Activated effector memory CD4-positive, alpha-beta T cell treated with anti-CD3 and anti-CD28 coated beads, Interleukin-2, amount 50 U/mL, for 16 hours (primary cell): ENCODE data around the gene GOPC.
A peak's percentile ranks its signal among the peaks of the same experiment; 100 is the strongest.
"Not testable (repeated sequence)": the region's sequence is repeated elsewhere in the genome, so short reads cannot be mapped to it uniquely, and the experiment has no call there.

Experiments
- DNase-seq: peaks from one replicate; pipeline ENCODE4 v3.0.0-alpha.2; 2020

The GOPC gene

DNA sequence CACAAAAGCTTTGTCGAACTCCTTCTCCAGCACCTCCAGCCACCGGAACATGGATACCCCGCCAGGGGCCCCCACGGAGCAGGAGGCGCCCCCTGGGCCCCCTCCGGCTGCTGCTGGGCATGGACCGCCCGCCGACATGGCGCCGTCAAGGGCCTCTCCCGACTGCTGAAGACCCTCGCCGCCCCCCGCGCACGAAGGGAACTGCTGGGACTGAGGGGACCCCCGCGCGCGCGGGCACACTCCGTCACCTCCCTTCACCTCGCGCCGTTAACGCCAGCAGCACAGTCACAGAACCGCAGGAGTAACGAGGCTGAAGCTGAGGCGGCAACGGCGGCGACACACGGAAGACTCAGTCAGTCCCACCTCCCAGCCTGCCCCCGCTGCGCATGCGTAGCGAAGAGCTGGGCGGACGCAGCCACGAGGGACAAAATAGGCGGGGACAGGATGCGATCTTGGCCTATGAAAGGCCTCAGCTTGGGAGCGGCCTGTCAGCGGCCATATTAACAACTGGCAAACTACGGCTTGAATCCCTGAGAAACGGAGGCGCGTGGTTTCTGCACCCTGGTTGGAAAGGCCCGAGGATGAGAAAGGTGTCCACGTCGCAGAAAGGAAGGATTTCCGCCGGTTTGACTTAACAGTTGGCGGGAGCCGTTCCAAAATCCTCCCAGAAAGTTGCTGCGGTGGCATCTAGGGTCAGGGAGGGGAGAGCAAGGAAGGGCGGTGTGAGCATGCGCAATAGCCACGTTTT, at the start of gene GOPC:
Gene GOPC (minus strand): TSS at position 361 of the 748 bp plus-strand sequence. CDS start 223 bp downstream, at position 138.
- peak; percentile 98 for DNase-seq

DNA sequence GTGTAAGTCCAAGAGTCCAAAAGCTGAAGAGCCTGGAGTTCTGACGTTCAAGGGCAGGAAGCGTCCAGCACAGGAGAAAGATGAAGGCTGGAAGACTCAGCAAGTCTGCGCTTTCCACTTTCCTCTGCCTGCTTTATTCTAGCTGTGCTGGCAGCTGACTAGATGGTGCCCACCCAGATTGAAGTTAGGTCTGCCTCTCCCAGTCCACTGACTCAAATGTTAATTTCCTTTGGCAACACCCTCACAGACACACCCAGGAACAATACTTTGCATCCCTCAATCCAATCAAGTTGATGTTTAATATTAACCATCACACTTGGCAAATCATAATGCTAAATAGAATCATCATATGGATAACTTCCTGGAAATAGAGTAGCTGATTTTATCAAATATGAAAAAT, 49.7 kb upstream of the GOPC start:
- DNase-seq = not testable (repeated sequence)

DNA sequence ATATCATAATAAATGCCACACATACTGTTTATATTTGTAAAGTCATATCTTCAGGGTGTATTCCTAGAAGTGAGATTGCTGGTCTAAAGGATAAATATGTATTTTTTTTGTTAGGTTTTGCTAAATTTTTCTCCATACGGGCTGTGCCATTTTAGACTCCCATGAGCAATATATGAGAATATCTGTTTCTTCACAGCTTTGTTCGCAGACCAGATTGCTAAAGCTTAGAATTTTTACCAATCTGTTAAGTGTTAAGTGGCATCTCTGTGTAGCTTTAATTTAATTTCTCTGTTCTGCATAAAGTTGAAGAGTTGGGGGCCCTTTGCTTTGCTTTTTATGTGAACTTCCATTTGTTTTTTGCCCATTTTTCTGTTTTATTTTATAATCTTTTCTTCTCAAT, 40.7 kb upstream of the GOPC start:
- DNase-seq = no peak

DNA sequence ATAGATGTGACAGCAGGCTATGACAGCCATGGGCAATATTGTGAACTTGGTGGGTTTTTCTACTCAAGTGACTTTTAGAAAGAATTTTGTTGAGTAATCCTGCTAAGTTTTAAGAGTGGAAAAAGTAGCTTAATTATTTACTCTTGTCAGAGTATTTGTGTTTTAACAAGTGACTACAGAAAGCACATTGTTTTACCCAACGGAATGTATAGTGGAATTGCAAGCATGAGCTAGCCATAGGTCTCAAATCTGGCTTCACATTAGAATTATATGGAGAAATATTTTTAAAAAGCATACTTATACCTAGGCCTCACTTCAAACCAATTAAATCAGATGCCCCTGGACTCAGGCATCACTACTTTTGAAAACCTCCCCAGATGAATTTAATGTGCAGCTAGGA, 35.5 kb upstream of the GOPC start:
- no peak for DNase-seq

DNA sequence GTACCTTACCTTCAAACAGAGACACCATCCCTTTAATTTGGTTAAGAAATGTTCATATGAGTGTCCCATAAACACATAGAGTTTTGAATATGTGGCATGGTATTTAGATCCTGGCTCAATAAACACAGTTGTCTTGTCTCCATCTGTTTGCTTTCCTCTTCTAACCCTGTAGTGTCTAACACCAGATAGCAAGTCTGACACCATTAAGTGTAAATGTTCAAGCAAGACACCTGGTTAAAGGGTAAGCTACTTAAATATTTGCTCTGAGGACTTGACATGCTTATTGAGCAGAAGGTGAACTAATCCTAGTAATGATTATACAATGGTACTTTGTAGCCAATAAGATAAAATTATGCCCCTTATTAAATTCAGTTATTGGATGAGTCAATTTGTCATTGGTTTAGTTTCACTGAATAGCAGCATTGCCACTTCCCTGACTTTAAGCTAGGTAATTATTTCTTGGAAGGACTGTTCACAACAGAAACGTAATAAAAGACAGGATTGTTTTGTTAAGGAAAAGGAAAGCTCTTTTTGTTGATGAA, 26.9 kb upstream of the GOPC start:
- no peak for DNase-seq

DNA sequence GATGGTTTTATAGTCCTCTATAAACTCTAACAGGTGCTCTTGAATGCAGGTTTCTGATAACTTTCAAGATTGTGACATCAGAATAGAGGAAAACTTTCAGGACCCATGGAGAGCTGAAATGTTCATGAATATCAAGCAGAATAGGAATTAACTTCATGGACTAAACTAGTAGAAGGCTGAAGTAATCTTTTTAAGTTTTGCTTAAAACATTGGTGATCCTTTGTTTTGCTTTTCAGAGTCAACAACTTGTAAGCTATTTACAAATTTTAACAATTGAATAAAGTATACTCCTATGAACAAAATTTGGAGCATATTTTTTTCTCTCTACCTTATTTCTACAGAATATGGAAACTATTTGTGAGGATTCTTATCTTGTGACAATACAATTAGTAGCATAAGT, 25.2 kb upstream of the GOPC start:
- no peak for DNase-seq

- DNase-seq = no peak
Observed at GRCh38 chr6:117624869-117625481, 22.7 kb upstream of the GOPC start.

DNA sequence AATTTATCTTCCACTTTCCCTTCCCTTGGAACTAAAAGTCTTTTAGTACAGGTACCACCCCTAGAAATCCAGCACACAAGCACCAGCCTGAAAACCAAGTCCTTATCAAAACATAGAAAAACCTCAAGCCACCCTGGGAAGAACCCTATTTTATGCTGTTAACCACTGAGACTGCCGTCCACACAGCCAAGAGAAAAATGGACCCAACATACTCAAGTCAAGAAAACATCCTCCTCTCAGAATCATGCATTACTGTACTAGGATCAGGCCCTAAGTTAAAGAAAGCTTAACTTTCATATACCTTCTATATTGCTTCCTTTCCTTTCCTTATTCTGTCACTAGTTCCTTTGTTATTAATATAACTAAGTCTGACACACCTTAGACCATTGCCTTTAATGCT, 16.9 kb upstream of the GOPC start:
- no peak for DNase-seq

DNA sequence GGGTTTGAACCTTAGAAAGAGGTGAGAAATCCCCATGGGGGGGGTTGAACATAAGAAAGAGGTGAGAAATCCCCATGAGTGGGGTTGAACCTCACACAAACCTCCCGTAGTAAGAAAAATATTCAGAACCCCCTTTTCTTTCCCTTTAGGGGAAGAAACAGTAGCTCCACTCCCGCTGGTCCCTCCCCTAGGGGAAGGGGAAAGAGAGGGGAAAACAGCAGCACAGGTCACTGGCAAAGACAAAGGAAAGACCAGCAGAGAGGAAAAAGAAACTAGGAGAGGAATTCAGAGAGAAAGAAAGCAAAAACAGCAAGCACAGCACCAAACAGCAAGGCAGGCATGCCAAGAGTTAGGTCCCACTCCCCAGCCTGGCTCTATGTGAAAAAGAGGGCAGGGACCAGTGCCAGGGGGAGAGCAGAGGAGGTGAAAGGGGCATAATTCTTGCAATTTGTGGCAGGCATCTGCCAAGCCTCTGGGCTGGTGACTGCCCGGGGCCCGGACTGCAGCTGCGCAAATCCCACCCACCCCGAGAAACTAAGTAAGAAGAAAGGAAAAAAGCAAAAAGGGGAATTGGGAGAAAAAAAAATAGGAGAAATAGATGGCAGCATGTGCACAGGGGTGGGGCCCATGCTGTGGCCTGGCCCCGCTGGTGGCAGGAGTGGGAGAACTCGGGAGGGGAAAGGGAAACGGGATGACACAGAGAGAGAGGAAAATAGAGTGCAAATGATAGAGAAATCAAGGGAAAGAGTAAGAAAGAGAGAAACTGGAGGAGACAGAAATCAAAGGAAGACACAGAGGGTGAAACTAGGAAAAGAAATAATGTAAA, 15.1 kb upstream of the GOPC start:
- DNase-seq = peak; percentile 64

- DNase-seq = peak; percentile 81
Observed at GRCh38 chr6:117616391-117617209, 14.3 kb upstream of the GOPC start.

DNA sequence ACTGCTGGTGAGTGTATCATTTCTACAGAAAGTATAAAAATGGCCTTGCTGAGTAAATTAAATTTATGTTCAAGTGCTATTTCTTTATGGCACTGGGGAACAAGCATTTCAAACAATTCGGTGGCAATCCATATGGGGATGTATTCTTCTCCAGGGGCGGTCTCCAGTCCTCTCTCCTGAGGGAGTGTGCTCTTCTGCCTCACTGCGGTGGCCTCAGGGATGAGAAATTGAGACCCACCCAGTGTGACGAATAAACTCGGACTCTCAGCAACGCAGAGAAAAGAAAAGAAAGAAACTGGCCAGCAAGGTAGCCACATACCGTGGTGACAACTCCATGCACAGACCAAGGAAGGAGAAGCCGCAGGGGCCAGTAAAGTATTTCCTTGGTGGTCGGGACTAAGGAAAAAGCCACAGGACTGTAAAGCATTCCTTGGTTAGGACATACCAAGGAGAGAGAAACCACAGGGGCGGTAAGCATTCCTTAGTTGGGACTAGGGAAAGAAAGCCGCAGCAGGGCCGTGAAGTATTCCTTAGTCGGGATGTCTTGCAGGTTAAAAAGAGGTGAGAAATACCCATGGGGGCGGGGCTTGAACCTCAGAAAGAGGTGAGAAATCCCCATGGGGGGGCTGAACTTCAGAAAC, 13.6 kb upstream of the GOPC start:
- DNase-seq = no peak

DNA sequence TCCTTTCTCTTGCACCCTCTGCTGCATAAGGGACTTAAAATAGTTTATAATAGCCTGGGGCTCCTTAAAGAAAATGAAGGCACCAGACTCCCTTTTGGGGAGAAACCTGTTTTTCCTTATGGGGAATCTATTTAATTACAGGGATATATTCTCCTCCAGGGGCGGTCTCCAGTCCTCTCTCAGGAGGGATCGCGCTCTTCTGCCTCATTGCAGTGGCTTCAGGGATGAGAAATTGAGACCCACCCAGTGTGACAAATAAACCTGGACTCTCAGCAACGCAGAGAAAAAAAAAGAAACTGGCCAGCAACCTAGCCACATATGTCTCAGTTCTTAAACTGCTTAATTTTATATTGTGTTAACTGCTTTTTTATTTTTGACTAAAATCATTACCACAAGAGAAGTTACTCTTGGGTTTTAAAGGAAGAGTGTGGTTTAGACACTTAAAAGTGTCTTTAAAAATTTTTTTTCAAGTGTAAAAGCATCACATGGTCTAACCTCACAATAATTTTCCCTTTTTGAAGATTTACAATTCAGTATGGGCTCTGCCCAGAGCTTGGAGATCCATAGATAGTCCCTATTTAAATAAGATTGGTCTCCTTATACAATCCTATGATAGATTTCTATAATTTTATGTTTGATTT, 11.7 kb upstream of the GOPC start:
- no peak for DNase-seq

GRCh38 chr6:117607511-117607910, 5.2 kb upstream of the GOPC start:
- DNase-seq = no peak

- DNase-seq = peak; percentile 72
Observed at GRCh38 chr6:117605169-117605826, 3.0 kb upstream of the GOPC start.

DNA sequence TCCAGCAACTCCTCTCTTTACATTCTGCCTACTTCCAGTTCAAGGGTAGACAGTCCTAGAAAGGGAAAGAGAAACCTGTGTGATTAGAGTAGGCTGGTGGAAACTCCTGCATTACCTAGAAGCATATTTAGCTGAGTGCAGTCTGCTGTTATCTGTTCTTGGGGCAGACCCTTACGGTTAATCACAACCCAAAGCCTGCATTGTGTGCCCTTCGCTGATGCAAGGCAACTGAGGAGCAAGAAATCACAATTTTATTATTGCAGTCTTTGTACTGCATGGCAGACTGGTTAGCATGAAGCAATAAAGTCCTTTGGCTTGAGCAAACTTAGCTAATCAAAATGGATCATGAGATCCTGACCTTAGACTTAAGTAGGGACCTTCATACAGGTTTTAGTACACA, 1.5 kb upstream of the GOPC start:
- no peak for DNase-seq

GRCh38 chr6:117602899-117603588, 733 bp upstream of the GOPC start:
- DNase-seq = no peak

DNA sequence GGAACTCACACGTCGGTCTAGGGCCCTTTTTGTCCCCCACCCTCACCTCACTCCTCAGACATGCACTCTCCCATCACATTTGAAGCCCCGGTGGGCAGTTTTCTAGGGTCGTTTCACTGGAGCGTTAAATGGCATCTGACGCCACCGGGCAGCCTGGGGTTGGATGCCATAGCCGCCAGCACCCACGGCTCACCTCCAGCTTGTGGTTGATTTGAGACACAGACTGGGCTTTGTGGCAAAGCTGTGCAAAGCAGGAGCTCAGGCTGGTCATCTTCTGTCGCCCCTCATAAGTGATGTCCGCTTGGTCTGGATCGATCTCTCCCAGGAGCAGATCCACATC, 530 bp downstream of the GOPC start:
- DNase-seq = no peak

GRCh38 chr6:117600008-117600743, 2.1 kb downstream of the GOPC start:
- DNase-seq = no peak

GRCh38 chr6:117597755-117598154, 4.6 kb downstream of the GOPC start:
- DNase-seq = no peak
